Endodermal cell (in vitro differentiated cells): ENCODE measurements around the gene TOM1L2. TPM values are rescaled to one million over a fixed set of nuclear protein-coding genes. Genes with fewer than 3 reads are reported as not detected.

ENCODE experiments used
- DNase-seq: peaks from one replicate; pipeline ENCODE4 v3.0.0-alpha.2; 2017
- H3K27ac ChIP-seq: 2 replicates; pipeline ENCODE4 v1.5.1; 2013; ENCODE audit warnings: mild to moderate bottlenecking, low read depth, low read length, moderate library complexity
- H3K27me3 ChIP-seq: 2 replicates; pipeline ENCODE4 v1.6.1; 2013; ENCODE audit warnings: mild to moderate bottlenecking, low read length, moderate library complexity; ENCODE audit not compliant: insufficient read depth, control insufficient read depth, poor library complexity, severe bottlenecking
- H3K36me3 ChIP-seq: 2 replicates; pipeline ENCODE4 v1.7.0; 2013; ENCODE audit warnings: mild to moderate bottlenecking, low read length, moderate library complexity; ENCODE audit not compliant: control insufficient read depth, insufficient read depth
- H3K4me1 ChIP-seq: one replicate; pipeline ENCODE4 v1.7.0; 2013; ENCODE audit warnings: low read length; ENCODE audit not compliant: control insufficient read depth, insufficient read depth
- H3K4me3 ChIP-seq: 2 replicates; pipeline ENCODE4 v1.5.1; 2013; ENCODE audit warnings: mild to moderate bottlenecking, low read length, moderate library complexity
- H3K9ac ChIP-seq: 2 replicates; pipeline ENCODE4 v1.6.1; 2013; ENCODE audit warnings: mild to moderate bottlenecking, low read length, moderate library complexity; ENCODE audit not compliant: poor library complexity, severe bottlenecking; ENCODE audit errors: extremely low read depth
- H3K9me3 ChIP-seq: 2 replicates; pipeline ENCODE4 v1.6.1; 2013; ENCODE audit warnings: mild to moderate bottlenecking, low read length, moderate library complexity; ENCODE audit not compliant: control insufficient read depth
- H3K27ac Mint-ChIP-seq: 2 replicates; pipeline ENCODE4 v1.8.0; 2020; ENCODE audit warnings: mixed read lengths
- H3K27me3 Mint-ChIP-seq: 2 replicates; pipeline ENCODE4 v1.8.0; 2021; ENCODE audit warnings: mild to moderate bottlenecking, mixed read lengths; ENCODE audit not compliant: insufficient read depth
- H3K36me3 Mint-ChIP-seq: 2 replicates; pipeline ENCODE4 v1.8.0; 2020; ENCODE audit warnings: low read depth, mixed read lengths
- H3K4me1 Mint-ChIP-seq: 2 replicates; pipeline ENCODE4 v1.8.0; 2020; ENCODE audit warnings: mixed read lengths
- H3K4me3 Mint-ChIP-seq: 2 replicates; pipeline ENCODE4 v1.8.0; 2020; ENCODE audit warnings: mild to moderate bottlenecking, moderate library complexity, mixed read lengths
- H3K9me3 Mint-ChIP-seq: 2 replicates; pipeline ENCODE4 v1.8.0; 2020; ENCODE audit warnings: mild to moderate bottlenecking, mixed read lengths
- WGBS, 2 experiments: methylation state at CpG; one replicate each; pipeline versions ENCODE4 v1.1.5 to v1.1.7; 2013; ENCODE audit warnings: missing lambda C conversion rate in 2 of 2, mixed read lengths in 1 of 2; ENCODE audit not compliant: insufficient coverage in 1 of 2, insufficient read length in 1 of 2; 5-methylcytosine and 5-hydroxymethylcytosine counted together
- total RNA-seq, 2 donors: library from RNA; stranded (reverse); fragmentation: NEBNext Ultra II Directional in 1 of 2; extraction: Animal tissue kit (Norgen Biotek cat#: 25700) in 1 of 2; gene quantifications; 2 replicates in 1 of 2; 3 replicates in 1 of 2; pipeline ENCODE4 v1.2.1, GENCODE V29; 2021
- TF ChIP-seq, protein P1 (sequence below): fragments of 200-600 bp; sonication (generic); conservative IDR thresholded peaks from 2 replicates; pipeline ENCODE4 v1.5.0; 2021; ENCODE audit warnings: antibody characterized with exemption, mild to moderate bottlenecking

TOM1L2 gene
- total RNA-seq, 2 donors from 2014 or later = 10.2 to 11.5 TPM

DNA sequence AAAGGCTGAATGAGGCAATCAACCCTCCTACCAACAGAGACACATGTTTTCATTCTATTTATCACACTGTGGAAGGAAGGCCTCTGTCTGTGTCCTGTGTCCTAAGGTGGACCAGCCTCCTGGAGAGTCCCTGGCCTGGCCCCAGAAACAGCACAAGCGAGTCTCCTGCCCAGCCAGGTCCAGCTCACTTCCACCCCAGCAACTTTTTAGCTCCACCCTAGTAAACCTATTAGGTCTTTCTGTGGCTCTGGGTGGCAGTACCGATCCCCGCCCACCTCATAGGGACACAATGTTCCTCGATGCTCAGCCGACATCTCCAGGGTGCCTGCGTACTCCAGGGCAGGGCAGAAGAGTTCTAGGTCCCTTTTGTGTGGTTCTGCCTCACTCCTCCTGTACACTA lies 11.2 kb upstream of the TOM1L2 start:
- Histone ChIP-seq H3K9ac (no peak overlapping the region), H3K27ac (no peak overlapping the region), H3K36me3 (no peaks in the 10 kb centered on the region), H3K9me3 (no peaks in the 10 kb centered on the region), H3K4me3 (no peak overlapping the region), H3K27me3 (no peaks in the 10 kb centered on the region), H3K4me1 (no peaks in the 10 kb centered on the region)
- Mint-ChIP-seq H3K9me3 (no peaks in the 10 kb centered on the region), H3K4me3 (no peak overlapping the region), H3K36me3 (no peaks in the 10 kb centered on the region), H3K4me1 (no peaks in the 10 kb centered on the region), H3K27me3 (no peaks in the 10 kb centered on the region), H3K27ac (no peak overlapping the region)
- TF ChIP-seq, protein P1, sequence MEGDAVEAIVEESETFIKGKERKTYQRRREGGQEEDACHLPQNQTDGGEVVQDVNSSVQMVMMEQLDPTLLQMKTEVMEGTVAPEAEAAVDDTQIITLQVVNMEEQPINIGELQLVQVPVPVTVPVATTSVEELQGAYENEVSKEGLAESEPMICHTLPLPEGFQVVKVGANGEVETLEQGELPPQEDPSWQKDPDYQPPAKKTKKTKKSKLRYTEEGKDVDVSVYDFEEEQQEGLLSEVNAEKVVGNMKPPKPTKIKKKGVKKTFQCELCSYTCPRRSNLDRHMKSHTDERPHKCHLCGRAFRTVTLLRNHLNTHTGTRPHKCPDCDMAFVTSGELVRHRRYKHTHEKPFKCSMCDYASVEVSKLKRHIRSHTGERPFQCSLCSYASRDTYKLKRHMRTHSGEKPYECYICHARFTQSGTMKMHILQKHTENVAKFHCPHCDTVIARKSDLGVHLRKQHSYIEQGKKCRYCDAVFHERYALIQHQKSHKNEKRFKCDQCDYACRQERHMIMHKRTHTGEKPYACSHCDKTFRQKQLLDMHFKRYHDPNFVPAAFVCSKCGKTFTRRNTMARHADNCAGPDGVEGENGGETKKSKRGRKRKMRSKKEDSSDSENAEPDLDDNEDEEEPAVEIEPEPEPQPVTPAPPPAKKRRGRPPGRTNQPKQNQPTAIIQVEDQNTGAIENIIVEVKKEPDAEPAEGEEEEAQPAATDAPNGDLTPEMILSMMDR = no peak
- DNase-seq = peak; percentile 48
- WGBS, 2 experiments = 86 to 92% methylated on average over 6 of the region's 6 CpGs

DNA sequence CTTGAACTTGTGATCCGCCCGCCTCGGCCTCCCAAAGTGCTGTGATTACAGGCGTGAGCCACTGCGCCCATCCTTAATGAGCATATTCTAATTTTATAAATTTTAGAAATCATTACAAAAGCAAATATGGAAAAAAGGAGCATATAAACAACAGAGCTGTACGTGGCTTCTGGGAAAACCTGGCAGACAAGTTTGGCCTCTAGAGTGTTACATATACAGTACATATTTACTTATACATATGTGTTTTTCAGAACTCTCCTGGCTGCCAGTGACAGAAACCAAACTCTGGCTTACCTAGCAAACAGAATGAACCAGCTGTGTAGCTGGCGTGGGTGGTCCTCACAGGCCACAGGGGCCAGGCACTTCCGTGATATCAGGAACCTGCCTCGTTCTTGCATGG lies 10.6 kb upstream of the TOM1L2 start:
- H3K9me3 Mint-ChIP-seq = no peaks in the 10 kb centered on the region
- H3K27me3 ChIP-seq = no peaks in the 10 kb centered on the region

DNA sequence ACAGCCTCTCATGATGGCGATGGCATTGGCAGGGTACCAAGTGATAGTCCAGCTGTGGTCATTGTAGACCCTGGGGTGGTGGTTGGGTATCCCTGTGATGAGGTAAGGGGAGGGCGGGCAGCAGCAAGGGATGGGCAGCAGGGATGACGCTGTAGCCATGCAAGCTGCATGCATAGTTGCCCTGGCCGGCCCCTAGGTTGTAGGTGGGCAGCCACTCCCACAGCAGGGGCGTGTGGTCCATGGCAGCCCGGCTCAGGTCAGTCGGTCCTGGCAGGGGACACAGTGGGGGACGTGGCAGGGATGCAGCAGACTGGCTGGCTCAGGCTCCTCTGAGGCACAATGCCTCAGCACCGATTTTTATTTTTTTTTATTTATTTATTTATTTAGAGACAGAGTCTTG lies 9.1 kb upstream of the TOM1L2 start:
- Mint-ChIP-seq H3K36me3 (no peaks in the 10 kb centered on the region), H3K4me3 (no peak overlapping the region), H3K9me3 (no peaks in the 10 kb centered on the region), H3K27me3 (no peaks in the 10 kb centered on the region), H3K27ac (no peak overlapping the region), H3K4me1 (no peaks in the 10 kb centered on the region)
- Histone ChIP-seq H3K4me3 (no peak overlapping the region), H3K27ac (no peak overlapping the region), H3K27me3 (no peaks in the 10 kb centered on the region), H3K9ac (no peak overlapping the region), H3K36me3 (no peaks in the 10 kb centered on the region), H3K4me1 (no peaks in the 10 kb centered on the region), H3K9me3 (no peaks in the 10 kb centered on the region)
- DNase-seq = no peak
- TF ChIP-seq, protein P1 = no peak
- 92 to 95% methylated on average over 6 to 8 of the region's 9 CpGs for WGBS, 2 experiments

More for the DNA sequence above, 10.6 kb upstream of the TOM1L2 start:
- H3K27ac Mint-ChIP-seq = no peak overlapping the region
- DNase-seq = no peak
- Histone ChIP-seq H3K27ac (no peak overlapping the region), H3K4me1 (no peaks in the 10 kb centered on the region), H3K9ac (no peak overlapping the region), H3K4me3 (no peak overlapping the region), H3K36me3 (no peaks in the 10 kb centered on the region), H3K9me3 (no peaks in the 10 kb centered on the region)
- H3K36me3 Mint-ChIP-seq = no peaks in the 10 kb centered on the region
- no peaks in the 10 kb centered on the region for H3K27me3 Mint-ChIP-seq
- 94 to 98% methylated on average over 3 to 7 of the region's 9 CpGs for WGBS, 2 experiments
- H3K4me1 Mint-ChIP-seq = no peaks in the 10 kb centered on the region
- H3K4me3 Mint-ChIP-seq = no peak overlapping the region
- TF ChIP-seq, protein P1 = no peak
